Mucosa of descending colon (tissue), 3 donors: ENCODE data around the gene SLC26A8. TPM values are rescaled to one million over a fixed set of nuclear protein-coding genes. Genes with fewer than 3 reads are reported as not detected.

Source experiments
- ATAC-seq: fragments of 200-7000 bp; cut with Tn5 transposase; one replicate; pipeline ENCODE4 v1.9.1; 2020; ENCODE audit warnings: mild to moderate bottlenecking, moderate library complexity
- DNase-seq, 3 donors: peaks; one replicate each; pipeline ENCODE4 v3.0.0-alpha.2; 2020
- H3K36me3 ChIP-seq: fragments of 200-600 bp; one replicate; pipeline ENCODE4 v1.8.0; 2021; ENCODE audit warnings: low read depth, mild to moderate bottlenecking
- H3K4me1 ChIP-seq: fragments of 200-600 bp; one replicate; pipeline ENCODE4 v1.8.0; 2021; ENCODE audit warnings: low read depth, mild to moderate bottlenecking
- H3K4me3 ChIP-seq: fragments of 200-600 bp; one replicate; pipeline ENCODE4 v1.8.0; 2021; ENCODE audit warnings: mild to moderate bottlenecking
- H3K9me3 ChIP-seq: fragments of 200-600 bp; one replicate; pipeline ENCODE4 v1.8.0; 2021; ENCODE audit warnings: mild to moderate bottlenecking
- CTCF ChIP-seq: fragments of 200-600 bp; IDR thresholded peaks from one replicate; pipeline ENCODE4 v1.8.0; 2022; ENCODE audit warnings: antibody characterized with exemption, mild to moderate bottlenecking
- intact Hi-C, 2 donors: fragments of 100-400 bp; cut with DNase I in 1 of 2; cut with micrococcal nuclease in 1 of 2; formaldehyde crosslinking; loops; one replicate each; pipeline versions ENCODE4 v1.11.0 to v1.11.1; 2022; cut with DNase I, micrococcal nuclease
- total RNA-seq, 3 donors: library from RNA; stranded (reverse); fragmentation: NEBNext Ultra II Directional in 2 of 3; extraction: Animal tissue kit (Norgen Biotek cat#: 25700) in 2 of 3; gene quantifications; one replicate each; pipeline versions ENCODE4 v1.2.1 to v1.2.4, GENCODE V29; 2021 to 2023
- donor health status: DM: no; HTN: no; CAD: no; lungs with moderate emphysema.
- donor health status: DM: no; HTN: no; CAD: no.
- donor health status: DM: no; HTN: yes; CAD: no.

The SLC26A8 gene
- total RNA-seq, 3 donors from 2014 or later: 0.28 to 1.0 (median 0.35) TPM

GRCh38 chr6:35967076-35967774 lies 57.2 kb downstream of the SLC26A8 start:
- Histone ChIP-seq H3K4me1 (no peaks in the 10 kb centered on the region), H3K36me3 (no peaks in the 10 kb centered on the region), H3K4me3 (no peak overlapping the region), H3K9me3 (no peaks in the 10 kb centered on the region)
- DNase-seq: no peak
- peak; percentile 85 for ATAC-seq
- intact Hi-C loops: no loop called here
- no peak for TF ChIP-seq CTCF

DNA sequence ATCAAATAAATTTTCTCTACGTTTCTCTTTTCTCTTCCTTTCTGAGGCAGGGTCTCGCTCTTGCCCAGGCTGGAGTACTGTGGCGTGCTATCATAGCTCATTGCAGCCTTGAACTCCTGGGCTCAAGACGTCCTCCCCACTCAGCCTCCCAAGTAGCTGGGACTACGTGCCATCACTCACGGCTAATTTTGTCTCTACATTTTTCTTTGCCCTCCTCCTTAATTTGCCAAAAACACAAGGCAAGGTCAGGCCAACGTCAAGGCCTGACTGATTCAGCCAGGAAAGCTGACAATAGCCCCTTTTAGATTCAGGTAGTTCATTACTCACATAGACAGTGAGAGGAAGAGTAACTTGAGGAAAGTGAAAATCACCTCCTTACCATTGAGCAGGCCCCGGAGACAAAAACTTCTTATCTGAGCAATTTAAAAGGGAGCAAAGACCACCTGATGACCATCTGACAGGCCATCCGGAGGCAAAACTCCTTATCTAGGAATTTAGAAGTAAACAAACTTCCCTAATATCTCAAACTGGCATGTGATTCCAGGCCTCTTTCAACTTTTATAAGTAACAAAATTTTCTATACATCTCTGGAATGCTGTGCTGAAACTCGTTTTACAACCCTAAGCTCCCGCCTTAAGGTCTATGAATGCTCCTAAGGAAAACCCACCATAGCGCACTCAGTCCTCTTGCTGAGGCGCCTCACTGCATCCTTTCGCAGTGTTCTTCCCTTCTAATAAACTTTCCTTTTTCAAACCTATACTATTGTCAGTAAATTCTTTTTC lies 61.5 kb downstream of the SLC26A8 start:
- ATAC-seq (no peak), DNase-seq (no peak)
- H3K4me3 ChIP-seq: no peak overlapping the region
- no peaks in the 10 kb centered on the region for H3K36me3 ChIP-seq
- intact Hi-C loops: no loop called here
- H3K9me3 ChIP-seq: no peaks in the 10 kb centered on the region
- H3K4me1 ChIP-seq: no peaks in the 10 kb centered on the region
- no peak for TF ChIP-seq CTCF

GRCh38 chr6:35960187-35960586 lies 64.3 kb downstream of the SLC26A8 start:
- DNase-seq (no peak), ATAC-seq (no peak)
- intact Hi-C loops: no loop called here
- no peaks in the 10 kb centered on the region for H3K9me3 ChIP-seq
- H3K36me3 ChIP-seq: no peaks in the 10 kb centered on the region
- H3K4me3 ChIP-seq: no peak overlapping the region
- H3K4me1 ChIP-seq: no peaks in the 10 kb centered on the region
- no peak for TF ChIP-seq CTCF

DNA sequence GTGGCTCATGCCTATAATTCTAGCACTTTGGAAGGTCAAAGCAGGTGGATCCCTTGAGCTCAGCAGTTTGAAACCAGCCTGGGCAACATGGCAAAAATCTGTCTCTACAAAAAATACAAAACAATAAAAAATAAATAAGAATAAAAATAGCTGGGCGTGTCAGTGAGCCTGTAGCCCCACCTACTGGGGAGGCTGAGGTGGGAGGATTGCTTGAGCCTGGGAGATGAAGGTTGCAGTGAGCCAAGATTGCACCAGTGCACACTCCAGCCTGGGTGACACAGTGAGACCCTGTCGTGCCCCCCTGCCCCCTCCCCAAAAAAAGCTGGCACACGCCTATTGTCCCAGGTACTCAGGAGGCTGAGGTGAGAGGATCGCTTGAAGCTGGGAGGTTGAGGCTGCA lies 68.5 kb downstream of the SLC26A8 start:
- TF ChIP-seq CTCF: no peak
- intact Hi-C loops: no loop called here
- no peaks in the 10 kb centered on the region for H3K4me1 ChIP-seq
- no peaks in the 10 kb centered on the region for H3K36me3 ChIP-seq
- peak; percentile 36 for ATAC-seq
- H3K9me3 ChIP-seq: no peaks in the 10 kb centered on the region
- DNase-seq: peak in 1 of 3 donors; percentile 19
- no peak overlapping the region for H3K4me3 ChIP-seq

- TF ChIP-seq CTCF: no peak
- no peaks in the 10 kb centered on the region for H3K4me1 ChIP-seq
- no peaks in the 10 kb centered on the region for H3K36me3 ChIP-seq
- H3K9me3 ChIP-seq: no peaks in the 10 kb centered on the region
- DNase-seq: no peak
- ATAC-seq: no peak
- intact Hi-C loops: no loop called here
- no peak overlapping the region for H3K4me3 ChIP-seq
Measured at GRCh38 chr6:35955521-35955920, 68.9 kb downstream of the SLC26A8 start.
